HTR-8/SVneo (cell line): ENCODE data around the gene USP36.
"Not testable (repeated sequence)": the region's sequence is repeated elsewhere in the genome, so short reads cannot be mapped to it uniquely, and the experiment has no call there.

Experiments used
- DNase-seq: peaks from one replicate; pipeline ENCODE4 v3.0.0; 2011; ENCODE audit warnings: low spot score, mixed read lengths; ENCODE audit not compliant: insufficient read length
- FAIRE-seq: peaks from 2 replicates; lab custom pipeline; 2011; peaks lifted over from hg19 to GRCh38; lab: Jason Lieb, UNC

USP36 gene

DNA sequence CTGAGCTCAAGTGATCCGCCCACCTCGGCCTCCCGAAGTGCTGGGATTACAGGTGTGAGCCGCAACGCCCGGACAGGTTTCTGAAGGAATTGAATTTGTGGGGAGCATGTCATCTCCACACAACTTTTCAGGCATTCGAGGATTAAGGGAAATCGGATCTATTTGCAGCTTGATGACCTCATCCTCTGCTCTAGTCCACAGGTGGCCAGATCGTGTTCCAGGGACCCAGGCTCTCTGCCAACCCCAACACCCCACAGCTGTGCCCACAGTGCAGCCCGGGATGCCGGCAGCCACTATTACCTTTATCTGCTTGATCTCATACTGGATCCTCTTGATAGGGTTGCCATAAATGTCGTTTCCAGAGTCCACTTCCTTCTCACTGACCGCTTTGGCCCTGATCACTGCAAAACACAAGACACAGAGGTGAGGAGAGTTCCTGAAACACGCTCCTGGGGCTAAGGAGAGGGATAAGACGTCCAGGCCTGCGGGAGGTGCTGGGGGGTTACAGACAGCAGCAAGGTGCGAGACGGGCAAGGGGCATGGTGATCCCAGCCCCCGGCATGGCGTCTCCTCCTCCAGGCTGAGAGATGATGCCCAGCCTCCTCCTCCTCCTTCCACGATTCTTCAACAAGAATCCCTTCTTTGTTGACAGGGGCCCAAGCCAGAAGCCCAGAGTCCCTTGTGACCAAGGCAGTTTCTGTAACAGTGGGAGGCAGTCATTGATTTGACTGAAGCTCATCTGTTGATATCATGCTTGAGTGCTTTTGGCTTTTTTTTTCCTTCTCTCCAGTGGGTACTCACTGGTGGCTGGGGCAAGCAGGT, 33.1 kb upstream of the USP36 start:
- FAIRE-seq (peak; percentile 67), DNase-seq (peak; percentile 54)

DNA sequence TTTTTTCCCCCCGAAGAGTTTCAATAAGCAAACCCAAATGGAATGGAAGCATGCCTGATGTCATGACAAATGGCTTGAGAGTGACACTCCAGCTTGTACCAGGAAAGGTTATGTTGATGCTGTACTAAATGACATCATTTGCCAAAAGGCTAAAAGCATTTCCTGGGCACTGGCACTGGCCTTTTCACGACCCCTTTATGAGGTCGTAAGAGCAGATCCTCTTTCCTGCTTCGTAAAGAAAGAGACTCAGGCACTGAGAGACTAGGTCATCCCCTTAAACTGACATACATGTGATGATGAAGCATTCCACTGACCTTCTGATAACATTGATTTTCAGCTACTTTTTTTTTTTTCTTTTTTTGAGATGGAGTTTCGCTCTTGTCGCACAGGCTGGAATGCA, 31.9 kb upstream of the USP36 start:
- no peak for DNase-seq

DNA sequence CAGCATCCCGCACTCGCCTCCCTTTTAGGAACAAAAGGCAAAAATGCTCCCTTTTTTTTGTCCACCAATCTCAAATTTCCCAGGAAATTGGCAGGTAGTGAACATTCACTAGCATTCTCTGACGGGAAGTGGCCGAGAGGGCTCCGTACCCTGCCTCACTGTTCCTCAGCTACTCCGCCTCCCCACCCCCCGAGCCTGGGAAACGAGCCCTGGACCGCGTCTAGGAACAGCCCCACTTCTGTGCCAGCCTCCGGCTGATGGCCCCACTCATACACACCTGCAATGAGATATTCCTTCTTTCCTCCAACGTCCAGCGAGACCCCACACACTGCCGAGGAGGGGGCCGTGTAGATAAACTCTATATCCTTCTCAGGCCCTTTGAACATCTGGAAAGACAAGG, 30.0 kb upstream of the USP36 start:
- DNase-seq (no peak), FAIRE-seq (no peak)

More for the DNA sequence above, 31.9 kb upstream of the USP36 start:
- no peak for FAIRE-seq

DNA sequence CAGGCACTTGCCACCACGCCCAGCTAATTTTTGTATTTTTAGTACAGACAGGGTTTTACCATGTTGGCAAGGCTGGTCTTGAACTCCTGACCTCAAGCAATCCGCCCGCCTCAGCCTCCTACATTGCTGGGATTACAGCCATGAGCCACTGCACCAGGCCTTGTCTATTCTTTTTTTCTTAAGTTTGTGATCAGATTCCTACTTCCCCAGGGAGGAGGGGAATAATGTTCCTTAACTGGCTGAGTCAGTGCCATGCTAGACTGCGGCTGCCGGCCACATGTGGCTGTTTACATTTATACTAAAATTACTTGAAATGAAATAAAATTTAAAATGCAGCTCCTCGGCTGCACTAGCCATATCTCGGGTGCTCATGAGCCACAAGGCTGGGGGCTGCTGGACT, 27.8 kb upstream of the USP36 start:
- no peak for FAIRE-seq
- DNase-seq: no peak

DNA sequence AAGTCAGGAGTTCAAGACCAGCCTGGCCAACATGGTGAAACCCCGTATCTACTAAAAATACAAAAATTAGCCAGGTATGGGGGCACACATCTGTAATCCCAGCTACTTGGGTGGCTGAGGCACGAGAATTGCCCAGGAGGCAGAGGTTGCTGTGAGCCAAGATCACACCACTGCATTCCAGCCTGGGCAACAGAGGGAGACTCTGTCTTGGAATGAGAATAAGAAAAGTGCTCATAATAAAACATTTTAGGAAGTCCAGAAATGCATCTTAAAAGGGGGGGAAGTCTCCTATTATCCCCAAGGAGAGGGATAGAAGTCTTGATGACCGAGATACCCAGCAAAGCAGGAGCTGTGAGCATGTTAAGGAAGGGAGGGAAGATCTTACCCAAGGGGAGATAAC, 26.4 kb upstream of the USP36 start:
- not testable (repeated sequence) for DNase-seq, FAIRE-seq

DNA sequence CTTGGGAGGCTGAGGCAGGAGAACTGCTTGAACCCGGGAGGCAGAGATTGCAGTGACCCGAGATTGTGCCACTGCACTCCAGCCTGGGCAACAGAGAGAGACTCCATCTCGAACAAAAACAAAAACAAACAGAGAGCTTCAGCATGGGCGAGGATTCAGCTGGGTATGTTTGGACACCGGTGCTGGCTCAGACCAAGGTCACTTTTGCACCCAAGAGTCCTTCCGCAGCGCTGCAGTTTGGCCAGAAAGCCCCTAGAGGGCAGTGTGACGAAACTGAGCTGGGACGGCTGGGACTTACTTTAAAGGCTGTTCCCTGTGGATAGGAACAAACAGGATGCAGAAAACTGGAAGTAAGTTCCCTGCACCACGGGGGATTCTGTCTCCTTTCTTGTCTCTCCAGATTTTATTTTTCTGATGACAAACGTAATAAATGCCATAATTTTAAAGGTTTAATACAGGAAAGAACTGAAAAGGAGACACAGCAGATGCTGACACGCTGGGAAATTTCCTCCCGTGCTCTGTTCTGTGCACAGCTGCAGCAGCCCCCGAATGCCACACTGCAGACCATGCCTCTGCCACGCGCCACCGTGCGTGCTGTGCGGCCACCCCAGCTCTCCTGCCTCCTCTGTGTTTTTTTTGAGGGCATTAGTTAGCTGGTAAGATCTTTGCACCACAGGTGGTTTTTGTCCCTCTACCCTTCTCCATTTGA, 25.2 kb upstream of the USP36 start:
- DNase-seq (peak; percentile 69), FAIRE-seq (no peak)

DNA sequence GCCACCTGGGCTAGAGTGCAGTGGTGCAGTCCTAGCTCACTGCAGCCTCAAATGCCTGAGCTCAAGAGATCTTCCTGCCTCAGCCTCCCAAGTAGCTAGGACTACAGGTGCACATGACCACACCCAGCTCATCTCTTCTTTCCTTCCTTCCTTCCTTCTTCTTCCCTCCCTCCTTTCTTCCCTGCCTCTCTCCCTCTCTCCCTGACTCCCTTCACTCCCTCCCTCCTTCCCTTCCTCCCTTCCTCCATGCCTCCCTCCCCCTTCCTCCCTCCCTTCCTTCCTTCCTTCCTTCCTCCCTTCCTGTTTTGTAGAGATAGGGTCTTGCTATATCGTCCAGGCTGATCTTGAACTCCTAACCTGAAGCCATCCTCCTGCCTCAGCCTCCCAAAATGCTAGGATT, 23.5 kb upstream of the USP36 start:
- no peak for DNase-seq
- no peak for FAIRE-seq

DNA sequence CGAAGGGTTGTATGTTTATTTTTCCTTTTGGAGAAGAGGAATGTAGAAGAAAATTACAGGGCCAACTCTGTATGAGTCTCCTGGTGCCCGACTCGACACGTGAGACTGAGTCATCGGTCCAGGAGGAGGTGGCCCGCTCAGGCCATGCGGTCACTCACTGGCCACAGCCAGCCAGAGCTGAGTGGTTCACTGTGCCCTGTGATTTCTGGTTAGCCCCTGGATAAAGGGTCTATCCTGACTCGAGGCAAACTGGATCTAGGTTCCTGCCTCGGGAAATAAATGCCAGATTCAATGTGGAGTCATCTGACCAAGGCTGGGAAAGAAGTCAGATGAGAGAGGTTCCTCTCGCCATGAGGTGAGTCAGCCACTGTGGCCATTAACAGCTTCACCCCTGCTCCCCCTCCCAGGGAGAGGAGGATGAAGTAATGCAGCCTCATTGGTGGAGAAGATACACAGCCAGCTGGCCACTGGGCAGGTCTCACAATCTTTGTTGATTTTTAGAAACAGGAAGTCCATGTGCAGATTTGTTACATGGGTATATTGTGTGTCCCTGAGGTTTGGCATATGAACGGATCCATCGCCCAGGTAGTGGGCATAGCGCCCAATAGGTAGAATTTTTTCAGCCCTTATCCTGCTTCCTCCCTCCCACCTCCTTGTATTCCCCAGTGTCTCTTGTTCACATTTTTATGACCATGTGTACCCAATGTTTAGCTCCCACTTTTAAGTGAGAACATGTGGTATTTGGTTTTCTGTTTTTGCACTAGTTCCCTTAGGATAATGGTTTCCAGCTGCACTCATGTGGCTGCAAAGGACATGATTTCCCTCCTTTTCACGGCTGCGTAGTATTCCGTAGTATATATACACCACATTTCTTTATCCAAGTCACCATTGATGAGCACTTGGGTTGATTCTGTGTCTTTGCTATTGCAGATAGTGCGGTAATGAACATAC, 21.7 kb upstream of the USP36 start:
- DNase-seq (peak; percentile 87), FAIRE-seq (peak; percentile 20)

DNA sequence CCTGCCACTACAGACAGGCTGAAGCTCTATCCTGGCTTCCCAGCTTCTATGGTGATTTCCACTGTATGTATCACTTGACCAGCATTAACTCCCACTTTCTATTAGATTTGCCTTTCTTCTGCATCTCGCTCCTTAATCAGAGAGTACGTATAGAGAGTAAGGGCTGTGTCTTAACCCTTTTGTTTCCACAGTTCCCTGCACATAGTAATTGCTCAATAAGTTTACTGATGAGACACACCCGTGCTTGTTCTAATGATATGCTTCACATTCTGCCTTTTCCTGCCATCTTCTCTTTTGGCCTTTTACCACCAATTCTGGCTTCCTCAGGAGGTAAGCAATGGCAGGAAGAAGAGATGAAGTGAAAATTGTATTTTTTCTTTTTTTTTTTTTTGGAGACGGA, 20.6 kb upstream of the USP36 start:
- DNase-seq (no peak), FAIRE-seq (no peak)

DNA sequence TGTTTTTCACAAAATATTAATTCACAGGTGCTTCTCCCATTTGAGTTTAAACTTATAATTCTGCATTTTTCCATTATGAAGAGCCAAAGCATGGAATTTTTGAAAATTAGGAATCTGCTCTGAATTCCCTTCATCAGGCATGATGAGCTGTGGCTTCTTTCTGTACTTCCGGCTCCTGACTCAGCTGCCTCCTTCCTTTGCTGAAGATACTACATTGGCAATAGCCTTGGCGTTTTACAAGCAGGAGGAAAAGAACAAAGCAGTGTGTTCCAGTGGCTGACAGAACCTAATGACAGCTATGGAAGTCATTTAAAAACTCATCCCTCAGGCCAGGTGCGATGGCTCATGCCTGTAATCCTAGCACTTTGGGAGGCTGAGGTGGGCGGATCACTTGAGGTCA, 18.4 kb upstream of the USP36 start:
- no peak for DNase-seq
- FAIRE-seq: no peak

DNA sequence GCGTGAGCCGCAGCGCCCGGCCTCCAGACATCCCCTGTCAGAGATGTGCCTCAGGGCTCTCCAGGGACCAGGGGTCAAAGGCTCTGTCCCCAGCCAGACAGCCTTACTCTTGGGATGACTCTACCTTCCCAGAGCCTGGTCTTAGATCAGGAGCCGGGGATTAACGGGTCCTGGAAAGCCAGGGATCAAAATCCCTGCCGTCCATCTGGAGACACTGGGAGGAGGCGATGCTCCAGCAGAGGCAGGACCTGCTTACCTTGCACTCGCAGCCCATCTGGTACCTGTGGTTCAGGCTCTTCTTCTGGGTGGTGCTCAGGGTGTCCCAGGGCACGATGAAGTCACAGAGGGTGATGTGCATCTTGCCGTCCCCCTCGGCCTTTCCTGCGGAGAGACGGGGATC, 16.7 kb upstream of the USP36 start:
- FAIRE-seq (no peak), DNase-seq (no peak)

DNA sequence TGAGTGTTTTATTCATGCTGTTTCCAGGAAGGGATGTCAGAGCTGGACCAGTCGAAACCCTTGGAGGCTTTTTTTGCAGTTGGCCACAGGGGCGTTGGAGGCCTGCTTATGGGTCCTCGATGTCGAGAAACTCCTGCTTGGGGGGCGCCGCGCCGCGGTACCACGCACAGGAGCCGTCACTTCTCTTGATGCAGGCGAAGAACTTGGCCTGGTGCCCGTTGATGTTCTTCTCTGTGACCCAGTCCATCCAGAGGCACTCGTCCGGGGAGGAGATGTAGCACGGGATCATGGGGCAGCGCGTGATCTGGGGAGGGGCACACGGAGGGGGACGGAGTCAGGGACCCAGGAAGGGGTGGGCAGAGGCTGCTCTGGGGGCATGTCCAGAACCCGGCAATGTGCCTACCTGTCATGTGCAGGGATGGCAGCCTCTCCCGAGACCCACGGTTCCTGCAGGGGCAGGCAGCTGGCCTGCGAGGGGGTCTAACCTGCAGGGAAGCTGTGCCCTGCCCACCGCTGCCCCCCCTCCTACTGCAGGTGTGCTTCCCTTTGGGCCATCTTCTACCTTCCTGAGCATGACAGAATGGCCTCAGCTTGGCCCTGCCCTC, 15.0 kb upstream of the USP36 start:
- FAIRE-seq (no peak), DNase-seq (no peak)

DNA sequence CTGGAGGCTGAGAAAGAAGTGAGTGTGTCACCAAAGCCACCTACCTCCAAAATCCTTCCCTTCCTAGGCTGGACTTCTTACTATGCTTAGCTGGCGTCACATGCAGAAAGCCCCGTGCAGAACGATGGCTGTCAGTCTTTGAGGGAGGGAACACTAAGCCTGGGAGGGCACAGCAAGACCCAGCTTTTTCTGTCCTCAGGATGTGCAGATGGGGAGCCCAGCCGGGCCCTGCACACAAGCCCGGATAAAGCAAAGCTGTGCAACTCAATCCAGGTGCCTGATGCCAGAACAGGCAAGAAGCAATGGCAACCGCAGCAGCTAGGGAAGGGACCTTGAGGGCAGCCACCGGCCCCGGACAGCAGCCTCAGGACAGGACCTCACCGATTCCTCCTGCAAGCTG, 13.9 kb upstream of the USP36 start:
- no peak for FAIRE-seq
- DNase-seq: no peak

DNA sequence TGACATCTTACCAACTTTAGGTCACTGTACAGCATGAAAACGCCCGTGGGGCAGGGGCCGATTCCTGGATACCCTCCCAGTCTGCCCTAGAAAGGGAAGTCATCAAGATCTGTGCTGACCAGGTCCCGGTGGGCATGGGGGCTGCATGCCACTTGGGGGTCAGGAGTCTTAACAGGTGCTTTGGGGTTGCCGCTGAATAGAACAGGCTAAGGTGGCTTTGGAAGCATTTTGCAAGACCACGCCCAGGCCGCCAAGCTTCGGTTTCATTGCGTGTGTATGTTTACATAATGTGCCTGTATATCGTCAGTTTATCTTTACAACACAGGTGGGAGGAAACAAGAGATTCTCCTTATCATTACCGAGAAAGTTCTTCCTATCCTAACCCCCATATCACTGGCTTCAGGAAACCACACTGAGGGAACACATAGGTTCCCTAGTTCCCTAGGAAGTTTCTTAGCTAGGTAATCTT, 13.3 kb upstream of the USP36 start:
- no peak for FAIRE-seq
- no peak for DNase-seq

DNA sequence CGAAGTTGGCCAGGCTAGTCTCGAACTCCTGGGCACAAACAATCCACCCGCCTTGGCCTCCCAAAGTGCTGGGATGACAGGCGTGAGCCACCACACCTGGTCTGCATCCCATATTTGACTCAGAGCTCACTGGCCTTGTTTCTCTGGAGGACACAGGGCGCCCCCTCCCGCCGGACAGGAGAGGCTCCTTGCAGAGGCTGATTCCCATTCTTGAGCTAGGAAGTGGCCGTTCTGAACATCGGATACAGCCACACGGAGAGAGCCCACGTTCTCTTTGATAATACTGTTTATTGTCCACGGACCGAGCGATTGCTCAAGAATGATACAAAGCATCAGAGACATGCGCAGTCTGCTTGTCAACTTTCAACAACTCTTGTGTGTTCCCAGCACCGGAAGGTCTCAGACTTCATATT, 12.1 kb upstream of the USP36 start:
- FAIRE-seq: no peak
- DNase-seq: no peak

DNA sequence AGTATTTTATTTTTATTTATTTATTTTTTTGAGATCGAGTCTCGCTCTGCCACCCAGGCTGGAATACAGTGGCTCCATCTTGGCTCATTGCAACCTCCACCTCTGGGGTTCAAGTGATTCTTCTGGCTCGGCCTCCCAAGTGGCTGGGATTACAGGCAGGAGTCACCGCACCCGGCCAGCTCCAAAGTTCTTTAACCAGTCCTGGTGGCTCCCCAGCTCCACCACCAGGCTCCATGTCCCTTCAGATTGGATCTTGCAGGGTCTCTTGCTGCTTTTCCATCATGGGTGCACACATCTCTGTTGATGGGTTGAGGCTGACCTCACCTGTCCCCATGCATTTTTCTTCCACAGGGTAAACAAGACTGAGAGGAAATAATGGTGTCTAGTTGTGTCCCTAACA, 8.4 kb upstream of the USP36 start:
- FAIRE-seq (no peak), DNase-seq (no peak)

DNA sequence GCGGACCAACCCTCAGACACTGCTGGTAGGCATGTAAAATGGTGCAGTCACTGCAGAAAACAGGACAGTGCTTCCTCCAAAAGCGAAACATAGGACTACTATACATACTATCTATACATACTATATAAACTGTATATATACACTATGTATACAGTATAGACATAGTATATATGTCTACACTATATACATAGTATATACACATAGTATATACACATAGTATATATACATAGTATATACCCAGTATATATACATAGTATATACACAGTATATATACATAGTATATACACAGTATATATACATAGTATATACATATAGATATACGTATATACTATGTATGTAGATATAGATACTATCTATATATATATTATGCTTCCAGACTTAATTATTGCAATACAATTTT, 6.4 kb upstream of the USP36 start:
- FAIRE-seq (no peak), DNase-seq (no peak)

DNA sequence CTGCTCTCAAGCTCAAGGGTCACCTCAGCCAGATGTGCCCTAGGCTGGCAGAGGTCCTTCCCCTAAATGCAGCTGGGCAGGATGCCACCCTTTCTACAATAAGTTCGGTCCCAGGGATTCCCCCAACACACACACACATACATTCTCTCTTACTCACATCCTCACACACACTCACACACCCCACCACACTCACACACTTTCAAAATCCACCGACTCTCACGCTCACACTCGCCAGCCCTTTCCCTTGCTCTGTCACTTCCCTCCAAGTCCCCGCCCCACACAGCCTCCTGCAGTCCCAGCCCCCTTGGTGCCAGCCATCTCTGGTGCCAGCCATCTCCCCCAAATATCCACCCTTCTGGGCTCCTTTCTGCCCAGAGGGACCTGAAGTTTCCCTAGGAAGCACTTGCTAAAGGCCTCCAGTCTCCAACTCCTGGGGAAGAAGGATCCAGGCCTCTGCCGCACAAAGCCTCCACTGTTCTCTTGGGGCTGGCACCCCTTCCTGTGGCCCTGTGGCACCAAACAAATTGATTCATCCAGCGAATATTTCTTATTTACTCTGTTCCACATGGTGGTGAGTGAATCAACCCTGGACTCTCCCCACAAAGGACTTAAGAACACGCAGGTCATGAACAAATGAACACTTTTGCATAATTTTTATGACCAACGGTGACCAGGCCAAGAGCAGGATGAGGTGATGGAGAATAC, 3.8 kb upstream of the USP36 start:
- no peak for FAIRE-seq
- DNase-seq: no peak

DNA sequence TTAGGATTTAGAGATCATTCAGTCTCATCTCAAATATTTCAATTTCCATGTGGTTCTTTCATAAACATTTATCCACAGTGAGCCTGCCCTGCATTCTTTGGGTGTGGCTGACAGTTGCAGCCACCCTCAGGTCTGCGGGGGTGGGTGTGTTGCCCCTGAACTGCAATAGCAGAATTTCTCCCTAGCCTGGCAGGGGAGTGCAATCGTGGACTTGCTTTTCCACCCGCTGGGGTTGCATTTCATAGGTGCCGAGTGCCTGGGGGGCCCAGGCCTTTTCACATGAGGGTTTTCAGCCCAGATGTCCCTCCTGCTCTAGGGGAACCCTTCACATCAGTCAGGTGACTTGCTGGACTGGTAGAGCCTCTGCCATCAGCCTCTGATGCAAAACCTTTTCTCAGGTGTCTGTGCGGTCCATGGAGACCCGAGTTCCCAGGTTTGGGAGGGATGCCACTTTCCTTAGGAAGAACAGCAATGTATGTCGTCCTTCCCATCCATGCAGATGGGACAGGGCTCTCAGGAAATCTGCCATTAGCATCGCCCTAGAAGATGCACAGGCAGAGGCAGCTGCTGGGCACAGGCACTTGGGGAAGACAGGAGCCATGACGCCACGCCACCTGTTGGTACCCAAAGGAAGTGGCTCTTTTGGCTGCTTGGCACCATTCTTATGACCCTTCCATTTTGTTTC, 2.4 kb upstream of the USP36 start:
- peak; percentile 59 for DNase-seq
- FAIRE-seq: no peak
